Kasumi-1 (cell line): ENCODE measurements around the gene RYR2.
"Not testable (repeated sequence)": the region's sequence is repeated elsewhere in the genome, so short reads cannot be mapped to it uniquely, and the experiment has no call there.

Experiments
- DNase-seq, 2 experiments: peaks; one replicate each; lab custom pipeline; 2025; lab: John Stamatoyannopoulos, UW

RYR2 gene

GRCh38 chr1:237792149-237792548 lies 750.2 kb downstream of the RYR2 start:
- DNase-seq, result no peak

GRCh38 chr1:237792726-237793125 lies 750.7 kb downstream of the RYR2 start:
- no peak for DNase-seq

- DNase-seq, result no peak
Measured at GRCh38 chr1:237794071-237794470, 752.1 kb downstream of the RYR2 start.

GRCh38 chr1:237795558-237795957 lies 753.6 kb downstream of the RYR2 start:
- DNase-seq, result no peak

GRCh38 chr1:237799762-237800474 lies 757.9 kb downstream of the RYR2 start:
- peak; percentile 8 to 18 for DNase-seq

GRCh38 chr1:237804516-237804915 lies 762.5 kb downstream of the RYR2 start:
- DNase-seq, result no peak

GRCh38 chr1:237809099-237809498 lies 767.1 kb downstream of the RYR2 start:
- no peak for DNase-seq

GRCh38 chr1:237811633-237812032 lies 769.6 kb downstream of the RYR2 start:
- no peak for DNase-seq

- DNase-seq, result no peak
Measured at GRCh38 chr1:237812061-237812460, 770.1 kb downstream of the RYR2 start.

- peak; percentile 38 to 47 for DNase-seq
Measured at GRCh38 chr1:237814319-237814924, 772.4 kb downstream of the RYR2 start.

GRCh38 chr1:237817277-237817676 lies 775.3 kb downstream of the RYR2 start:
- no peak for DNase-seq

GRCh38 chr1:237820634-237821033 lies 778.6 kb downstream of the RYR2 start:
- DNase-seq, result not testable (repeated sequence)

GRCh38 chr1:237832858-237833257 lies 790.9 kb downstream of the RYR2 start:
- DNase-seq, result no peak

- DNase-seq, result no peak
Measured at GRCh38 chr1:237834048-237834447, 792.1 kb downstream of the RYR2 start.

GRCh38 chr1:237834461-237834860 lies 792.5 kb downstream of the RYR2 start:
- DNase-seq, result no peak

GRCh38 chr1:237838320-237838719 lies 796.3 kb downstream of the RYR2 start:
- no peak for DNase-seq

GRCh38 chr1:237838904-237839534 lies 797.0 kb downstream of the RYR2 start:
- DNase-seq, result no peak

GRCh38 chr1:237841485-237841884 lies 799.5 kb downstream of the RYR2 start:
- DNase-seq, result no peak

GRCh38 chr1:237843516-237843915 lies 801.5 kb downstream of the RYR2 start:
- not testable (repeated sequence) for DNase-seq

GRCh38 chr1:237851210-237851845 lies 809.3 kb downstream of the RYR2 start:
- peak; percentile 64 to 80 for DNase-seq

GRCh38 chr1:237852342-237852741 lies 810.4 kb downstream of the RYR2 start:
- no peak for DNase-seq

GRCh38 chr1:237857455-237857854 lies 815.5 kb downstream of the RYR2 start:
- DNase-seq, result no peak

GRCh38 chr1:237858992-237859391 lies 817.0 kb downstream of the RYR2 start:
- DNase-seq, result no peak
